ENCODE data around the gene ANKRD31.

ANKRD31 gene

DNA sequence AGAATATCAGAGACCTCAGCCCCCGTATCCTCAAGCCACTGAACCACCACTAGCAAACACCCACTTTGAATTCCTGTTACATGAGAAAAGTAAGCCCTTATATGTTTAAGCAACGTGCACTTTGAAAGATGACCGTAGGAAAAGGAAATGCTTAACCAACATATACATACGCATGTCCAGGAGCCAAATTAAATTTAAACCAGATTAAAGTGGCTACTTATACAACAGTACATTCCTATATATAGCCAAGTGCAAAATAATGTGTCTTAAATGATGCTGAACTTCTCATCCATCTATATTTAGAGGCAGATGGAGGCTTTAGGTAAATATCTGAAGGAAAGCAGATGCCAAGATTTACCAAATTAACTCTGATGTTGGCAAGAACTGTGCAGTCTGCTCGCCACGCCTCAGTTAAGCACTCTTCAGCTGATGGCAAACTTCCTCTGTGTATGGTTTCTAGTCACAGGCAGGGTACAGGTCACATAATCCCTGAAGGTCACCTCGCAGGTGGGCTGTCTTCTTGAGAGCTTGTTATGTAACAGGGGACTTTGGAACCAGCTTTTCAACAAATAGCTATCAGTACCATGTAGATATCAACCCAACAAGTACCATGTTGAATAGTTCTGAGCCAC, 192.9 kb downstream of the ANKRD31 start:
- H3K27me3 Mint-ChIP-seq (ENCODE audit: low read depth) = peaks cover 15% of the 10 kb centered on the region
- no peaks in the 10 kb centered on the region for H3K36me3 Mint-ChIP-seq (ENCODE audit: low read depth)
- H3K4me3 Mint-ChIP-seq = no peak overlapping the region
- H3K4me1 Mint-ChIP-seq = no peaks in the 10 kb centered on the region
- TF ChIP-seq, protein P1, sequence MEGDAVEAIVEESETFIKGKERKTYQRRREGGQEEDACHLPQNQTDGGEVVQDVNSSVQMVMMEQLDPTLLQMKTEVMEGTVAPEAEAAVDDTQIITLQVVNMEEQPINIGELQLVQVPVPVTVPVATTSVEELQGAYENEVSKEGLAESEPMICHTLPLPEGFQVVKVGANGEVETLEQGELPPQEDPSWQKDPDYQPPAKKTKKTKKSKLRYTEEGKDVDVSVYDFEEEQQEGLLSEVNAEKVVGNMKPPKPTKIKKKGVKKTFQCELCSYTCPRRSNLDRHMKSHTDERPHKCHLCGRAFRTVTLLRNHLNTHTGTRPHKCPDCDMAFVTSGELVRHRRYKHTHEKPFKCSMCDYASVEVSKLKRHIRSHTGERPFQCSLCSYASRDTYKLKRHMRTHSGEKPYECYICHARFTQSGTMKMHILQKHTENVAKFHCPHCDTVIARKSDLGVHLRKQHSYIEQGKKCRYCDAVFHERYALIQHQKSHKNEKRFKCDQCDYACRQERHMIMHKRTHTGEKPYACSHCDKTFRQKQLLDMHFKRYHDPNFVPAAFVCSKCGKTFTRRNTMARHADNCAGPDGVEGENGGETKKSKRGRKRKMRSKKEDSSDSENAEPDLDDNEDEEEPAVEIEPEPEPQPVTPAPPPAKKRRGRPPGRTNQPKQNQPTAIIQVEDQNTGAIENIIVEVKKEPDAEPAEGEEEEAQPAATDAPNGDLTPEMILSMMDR (IDR thresholded peaks at IDR 0.05; ENCODE audit: unreplicated experiment in 3 of 3) = no peak
- no peak overlapping the region for H3K27ac Mint-ChIP-seq
- no peaks in the 10 kb centered on the region for H3K9me3 Mint-ChIP-seq

- TF ChIP-seq, protein P1 (IDR thresholded peaks at IDR 0.05; ENCODE audit: unreplicated experiment in 3 of 3) = no peak
- no peaks in the 10 kb centered on the region for H3K9me3 Mint-ChIP-seq
Observed at GRCh38 chr5:75042522-75042921, 194.2 kb downstream of the ANKRD31 start.

GRCh38 chr5:75040973-75041372, 195.7 kb downstream of the ANKRD31 start:
- Mint-ChIP-seq H3K36me3 (ENCODE audit: low read depth) (no peaks in the 10 kb centered on the region), H3K9me3 (no peaks in the 10 kb centered on the region), H3K4me1 (no peaks in the 10 kb centered on the region), H3K4me3 (no peak overlapping the region), H3K27ac (no peak overlapping the region), H3K27me3 (ENCODE audit: low read depth) (peaks cover 1% of the 10 kb centered on the region)
- TF ChIP-seq, protein P1 (IDR thresholded peaks at IDR 0.05; ENCODE audit: unreplicated experiment in 3 of 3) = no peak

More at GRCh38 chr5:75042522-75042921, 194.2 kb downstream of the ANKRD31 start:
- no peak overlapping the region for H3K27ac Mint-ChIP-seq
- no peak overlapping the region for H3K4me3 Mint-ChIP-seq
- H3K4me1 Mint-ChIP-seq = no peaks in the 10 kb centered on the region
- peaks cover 9% of the 10 kb centered on the region for H3K27me3 Mint-ChIP-seq (ENCODE audit: low read depth)
- no peaks in the 10 kb centered on the region for H3K36me3 Mint-ChIP-seq (ENCODE audit: low read depth)

GRCh38 chr5:75037106-75037505, 199.6 kb downstream of the ANKRD31 start:
- Mint-ChIP-seq H3K27me3 (ENCODE audit: low read depth) (no peaks in the 10 kb centered on the region), H3K4me3 (no peak overlapping the region), H3K4me1 (no peaks in the 10 kb centered on the region), H3K9me3 (no peaks in the 10 kb centered on the region), H3K36me3 (ENCODE audit: low read depth) (no peaks in the 10 kb centered on the region), H3K27ac (peak overlapping the region in 1 of 3 experiments; percentile 37)
- TF ChIP-seq, protein P1 (IDR thresholded peaks at IDR 0.05; ENCODE audit: unreplicated experiment in 3 of 3) = no peak

DNA sequence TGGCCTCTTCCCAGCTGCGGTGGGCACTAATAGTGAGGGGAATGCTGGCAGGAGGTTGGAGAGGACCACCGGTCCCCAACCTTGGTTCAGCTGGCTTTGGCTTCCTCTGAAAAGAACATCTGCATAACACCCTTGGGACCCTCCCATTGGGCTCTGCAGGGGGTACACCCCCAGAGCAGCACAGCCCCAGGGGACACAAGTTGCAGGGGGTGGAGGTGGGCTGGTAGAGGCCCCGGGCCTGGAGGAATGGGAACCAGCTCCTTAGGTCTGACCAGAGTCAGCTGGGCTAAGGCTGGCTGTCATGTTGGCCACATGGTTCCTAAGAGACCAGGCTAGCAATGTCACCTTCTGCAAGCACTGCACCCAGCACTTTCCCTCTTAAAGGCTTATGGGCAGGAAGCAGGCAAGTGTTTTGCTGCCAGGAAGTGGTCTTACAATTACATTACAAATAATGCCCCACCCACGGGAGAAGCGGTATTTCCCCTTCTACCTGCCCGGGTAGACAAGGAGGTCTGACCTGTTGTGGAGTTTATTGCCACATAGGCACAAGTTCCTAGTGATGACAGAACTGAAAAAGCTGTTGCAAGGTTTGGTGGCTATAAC, 202.4 kb downstream of the ANKRD31 start:
- Mint-ChIP-seq H3K9me3 (no peaks in the 10 kb centered on the region), H3K4me3 (no peak overlapping the region), H3K36me3 (ENCODE audit: low read depth) (no peaks in the 10 kb centered on the region), H3K27me3 (ENCODE audit: low read depth) (peaks cover 4% of the 10 kb centered on the region), H3K27ac (no peak overlapping the region), H3K4me1 (no peaks in the 10 kb centered on the region)
- TF ChIP-seq, protein P1 (IDR thresholded peaks at IDR 0.05; ENCODE audit: unreplicated experiment in 3 of 3) = no peak

- no peaks in the 10 kb centered on the region for H3K4me1 Mint-ChIP-seq
- H3K27ac Mint-ChIP-seq = no peak overlapping the region
- H3K27me3 Mint-ChIP-seq (ENCODE audit: low read depth) = peaks cover 9% of the 10 kb centered on the region
- H3K4me3 Mint-ChIP-seq = no peak overlapping the region
- TF ChIP-seq, protein P1 (IDR thresholded peaks at IDR 0.05; ENCODE audit: unreplicated experiment in 3 of 3) = no peak
- H3K36me3 Mint-ChIP-seq (ENCODE audit: low read depth) = no peaks in the 10 kb centered on the region
- no peaks in the 10 kb centered on the region for H3K9me3 Mint-ChIP-seq
Observed at GRCh38 chr5:75031366-75031765, 205.3 kb downstream of the ANKRD31 start.

All from nephron (organoid).